ENCODE results near the gene C4BPB.

The C4BPB gene

DNA sequence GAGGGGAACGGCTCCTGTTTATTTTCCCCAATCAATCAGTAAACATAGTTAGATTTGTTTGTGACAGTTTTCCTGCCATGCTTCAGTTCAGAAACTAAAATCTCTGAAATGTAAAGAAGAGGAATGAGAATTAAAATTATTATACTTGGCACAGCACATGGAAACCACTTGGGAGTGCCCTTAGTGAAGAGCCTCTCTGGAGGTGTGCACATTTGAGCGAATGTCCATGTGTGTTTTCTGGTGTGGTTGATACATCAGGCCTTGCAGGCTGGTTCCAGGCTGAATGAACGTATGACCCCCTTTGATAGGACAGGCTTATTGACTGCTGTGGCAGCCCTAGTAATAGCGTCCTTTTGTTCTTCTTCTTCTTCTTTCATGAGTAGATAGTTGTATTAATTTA lies 42.5 kb downstream of the C4BPB start:
- DNase-seq (ENCODE audit: low read depth): no peak
- H3K4me3 ChIP-seq (replicated peaks; ENCODE audit: low read depth, low read length): no peak overlapping the region
- TF ChIP-seq, protein P1, sequence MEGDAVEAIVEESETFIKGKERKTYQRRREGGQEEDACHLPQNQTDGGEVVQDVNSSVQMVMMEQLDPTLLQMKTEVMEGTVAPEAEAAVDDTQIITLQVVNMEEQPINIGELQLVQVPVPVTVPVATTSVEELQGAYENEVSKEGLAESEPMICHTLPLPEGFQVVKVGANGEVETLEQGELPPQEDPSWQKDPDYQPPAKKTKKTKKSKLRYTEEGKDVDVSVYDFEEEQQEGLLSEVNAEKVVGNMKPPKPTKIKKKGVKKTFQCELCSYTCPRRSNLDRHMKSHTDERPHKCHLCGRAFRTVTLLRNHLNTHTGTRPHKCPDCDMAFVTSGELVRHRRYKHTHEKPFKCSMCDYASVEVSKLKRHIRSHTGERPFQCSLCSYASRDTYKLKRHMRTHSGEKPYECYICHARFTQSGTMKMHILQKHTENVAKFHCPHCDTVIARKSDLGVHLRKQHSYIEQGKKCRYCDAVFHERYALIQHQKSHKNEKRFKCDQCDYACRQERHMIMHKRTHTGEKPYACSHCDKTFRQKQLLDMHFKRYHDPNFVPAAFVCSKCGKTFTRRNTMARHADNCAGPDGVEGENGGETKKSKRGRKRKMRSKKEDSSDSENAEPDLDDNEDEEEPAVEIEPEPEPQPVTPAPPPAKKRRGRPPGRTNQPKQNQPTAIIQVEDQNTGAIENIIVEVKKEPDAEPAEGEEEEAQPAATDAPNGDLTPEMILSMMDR (IDR thresholded peaks at IDR 0.05; ENCODE audit: low read length, missing control alignments): no peak

DNA sequence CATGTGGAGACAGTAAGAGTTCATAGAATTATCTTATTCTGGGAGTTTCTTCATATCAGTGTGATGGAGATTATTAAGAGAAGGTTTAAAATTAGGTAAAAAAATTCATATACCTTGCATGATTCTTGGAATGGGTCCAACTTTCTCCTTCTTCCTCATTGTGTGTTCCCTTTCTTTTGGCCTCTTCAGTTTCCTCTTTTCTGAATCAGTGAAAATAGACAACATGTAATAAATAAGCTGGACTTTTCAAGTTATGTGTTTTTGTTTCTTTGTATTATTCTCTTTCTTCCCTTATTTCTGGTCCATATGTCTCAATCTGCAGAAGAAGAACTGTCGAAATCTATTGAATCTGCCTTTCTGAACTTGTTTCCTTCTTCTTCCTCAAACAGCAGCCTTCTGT lies 45.9 kb downstream of the C4BPB start:
- DNase-seq (ENCODE audit: low read depth): no peak

DNA sequence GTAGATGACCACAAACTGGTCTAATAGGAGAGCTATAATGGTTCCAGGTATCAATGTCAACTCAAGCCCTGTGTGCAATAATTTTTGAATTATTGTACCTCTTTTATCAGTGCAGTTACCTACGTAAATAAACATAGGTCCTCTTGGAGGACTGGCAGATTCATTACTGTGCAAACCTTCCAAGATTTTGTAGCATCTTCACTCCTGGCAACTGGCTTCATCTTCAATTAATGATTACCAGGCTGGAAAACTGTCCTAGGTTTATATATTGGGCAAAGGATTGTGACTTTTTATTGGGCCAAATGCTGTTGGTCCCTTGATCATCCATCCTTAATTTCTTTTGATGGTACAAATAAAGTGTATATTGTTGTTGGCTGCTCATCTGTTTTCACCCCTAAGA lies 51.0 kb downstream of the C4BPB start:
- no peak overlapping the region for H3K4me3 ChIP-seq (replicated peaks; ENCODE audit: low read depth, low read length)
- DNase-seq (ENCODE audit: low read depth): no peak
- TF ChIP-seq, protein P1 (IDR thresholded peaks at IDR 0.05; ENCODE audit: low read length, missing control alignments): no peak

More for the DNA sequence above, 45.9 kb downstream of the C4BPB start:
- TF ChIP-seq, protein P1 (IDR thresholded peaks at IDR 0.05; ENCODE audit: low read length, missing control alignments): no peak
- H3K4me3 ChIP-seq (replicated peaks; ENCODE audit: low read depth, low read length): no peak overlapping the region

DNA sequence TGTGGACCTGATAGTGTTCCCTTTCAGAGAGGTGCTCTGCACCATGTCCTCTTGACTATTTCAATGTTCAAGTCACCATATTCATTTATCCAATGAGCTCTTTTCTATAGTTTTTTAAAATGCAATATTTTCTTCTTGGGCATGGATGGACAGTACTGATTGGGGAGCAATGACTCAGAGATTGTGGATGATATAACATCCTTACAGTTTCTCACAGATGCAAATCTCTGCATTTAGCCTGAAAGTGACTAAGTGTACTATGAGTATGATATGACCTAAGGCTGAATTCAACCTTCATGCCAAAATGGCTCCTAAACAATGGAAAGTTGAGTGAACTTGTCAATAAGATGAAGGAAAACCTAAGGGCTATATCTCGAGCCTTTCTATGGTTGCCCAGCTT lies 51.9 kb downstream of the C4BPB start:
- H3K4me3 ChIP-seq (replicated peaks; ENCODE audit: low read depth, low read length): no peak overlapping the region
- TF ChIP-seq, protein P1 (IDR thresholded peaks at IDR 0.05; ENCODE audit: low read length, missing control alignments): no peak
- DNase-seq (ENCODE audit: low read depth): no peak

DNA sequence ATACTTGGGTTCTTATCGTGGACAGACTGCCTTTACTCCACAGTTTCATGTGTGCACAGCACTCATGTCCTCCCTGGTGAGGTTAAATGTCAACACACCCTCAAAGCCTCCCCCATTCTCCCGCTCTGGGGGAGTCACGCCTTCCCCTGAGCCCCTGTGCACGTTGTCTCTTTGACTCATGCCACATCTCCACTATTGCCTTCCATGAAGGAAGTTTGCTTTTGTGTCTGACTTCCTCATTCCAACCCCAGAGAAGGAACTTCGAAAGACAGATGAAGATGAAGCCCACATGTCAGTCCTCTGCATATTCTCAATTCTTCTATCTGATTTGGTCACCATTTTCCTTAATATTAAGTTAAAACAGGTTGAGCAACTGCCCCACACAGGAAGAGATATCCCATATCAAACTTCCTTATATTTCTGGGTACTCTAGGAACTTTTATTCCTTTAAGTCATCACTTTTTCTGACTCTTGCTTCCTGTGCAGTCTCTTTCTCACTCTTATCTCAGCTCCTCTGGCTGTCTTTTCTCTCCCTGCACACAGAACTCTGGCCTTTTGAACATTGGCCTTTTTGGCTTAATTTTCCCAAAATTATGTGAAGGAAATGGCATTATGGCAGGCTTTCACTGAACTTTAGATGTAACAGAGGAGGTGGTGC lies 56.9 kb downstream of the C4BPB start:
- DNase-seq (ENCODE audit: low read depth): no peak
- TF ChIP-seq, protein P1 (IDR thresholded peaks at IDR 0.05; ENCODE audit: low read length, missing control alignments): no peak
- no peak overlapping the region for H3K4me3 ChIP-seq (replicated peaks; ENCODE audit: low read depth, low read length)
